BE2C (cell line): ENCODE measurements around the gene TMEM161A.

ENCODE experiments used
- DNase-seq: peaks from one replicate; pipeline ENCODE4 v3.0.0-alpha.2; 2020
- H3K27me3 ChIP-seq: fragments of 250-450 bp; sonication (Bioruptor Pico); 2 replicates; pipeline ENCODE4 v1.5.1; 2020; ENCODE audit warnings: mild to moderate bottlenecking
- H3K36me3 ChIP-seq: fragments of 250-450 bp; sonication (Bioruptor Pico); 2 replicates; pipeline ENCODE4 v1.5.1; 2020; ENCODE audit warnings: mild to moderate bottlenecking
- H3K4me1 ChIP-seq: fragments of 250-450 bp; sonication (Bioruptor Pico); 2 replicates; pipeline ENCODE4 v1.5.1; 2020
- H3K4me3 ChIP-seq: 2 replicates; pipeline ENCODE4 v1.5.1; 2011; ENCODE audit warnings: low read depth, low read length
- H3K9me3 ChIP-seq: fragments of 250-450 bp; sonication (Bioruptor Pico); 2 replicates; pipeline ENCODE4 v1.5.1; 2020
- TF ChIP-seq, protein P1 (sequence below): IDR thresholded peaks from 2 replicates; pipeline ENCODE4 v1.5.1; 2012; ENCODE audit warnings: mild to moderate bottlenecking, low read depth, low read length

The TMEM161A gene

DNA sequence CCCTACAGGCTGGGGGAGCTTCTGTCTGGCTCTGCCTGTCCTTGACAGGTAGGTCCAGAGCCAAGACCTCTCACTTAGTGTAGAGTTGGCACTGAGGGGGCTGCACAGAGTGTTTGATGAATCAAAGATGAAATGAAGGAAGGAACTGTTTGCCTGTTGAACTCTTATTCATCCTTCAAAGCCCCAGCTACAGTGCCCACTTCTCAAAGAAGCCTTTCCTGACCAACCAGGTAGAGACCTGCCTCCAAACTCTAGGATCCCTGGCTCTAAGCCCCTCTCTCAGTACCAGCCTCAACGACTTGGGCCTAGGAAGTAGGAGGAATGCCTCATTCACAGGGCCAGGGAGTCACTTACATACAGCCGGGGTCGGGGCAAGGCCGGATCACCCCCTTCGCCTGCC, 9.1 kb upstream of the TMEM161A start:
- Histone ChIP-seq H3K27me3 (no peaks in the 10 kb centered on the region), H3K9me3 (no peaks in the 10 kb centered on the region), H3K4me3 (no peak overlapping the region), H3K36me3 (no peaks in the 10 kb centered on the region), H3K4me1 (no peaks in the 10 kb centered on the region)
- no peak for DNase-seq
- TF ChIP-seq, protein P1, sequence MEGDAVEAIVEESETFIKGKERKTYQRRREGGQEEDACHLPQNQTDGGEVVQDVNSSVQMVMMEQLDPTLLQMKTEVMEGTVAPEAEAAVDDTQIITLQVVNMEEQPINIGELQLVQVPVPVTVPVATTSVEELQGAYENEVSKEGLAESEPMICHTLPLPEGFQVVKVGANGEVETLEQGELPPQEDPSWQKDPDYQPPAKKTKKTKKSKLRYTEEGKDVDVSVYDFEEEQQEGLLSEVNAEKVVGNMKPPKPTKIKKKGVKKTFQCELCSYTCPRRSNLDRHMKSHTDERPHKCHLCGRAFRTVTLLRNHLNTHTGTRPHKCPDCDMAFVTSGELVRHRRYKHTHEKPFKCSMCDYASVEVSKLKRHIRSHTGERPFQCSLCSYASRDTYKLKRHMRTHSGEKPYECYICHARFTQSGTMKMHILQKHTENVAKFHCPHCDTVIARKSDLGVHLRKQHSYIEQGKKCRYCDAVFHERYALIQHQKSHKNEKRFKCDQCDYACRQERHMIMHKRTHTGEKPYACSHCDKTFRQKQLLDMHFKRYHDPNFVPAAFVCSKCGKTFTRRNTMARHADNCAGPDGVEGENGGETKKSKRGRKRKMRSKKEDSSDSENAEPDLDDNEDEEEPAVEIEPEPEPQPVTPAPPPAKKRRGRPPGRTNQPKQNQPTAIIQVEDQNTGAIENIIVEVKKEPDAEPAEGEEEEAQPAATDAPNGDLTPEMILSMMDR: no peak

DNA sequence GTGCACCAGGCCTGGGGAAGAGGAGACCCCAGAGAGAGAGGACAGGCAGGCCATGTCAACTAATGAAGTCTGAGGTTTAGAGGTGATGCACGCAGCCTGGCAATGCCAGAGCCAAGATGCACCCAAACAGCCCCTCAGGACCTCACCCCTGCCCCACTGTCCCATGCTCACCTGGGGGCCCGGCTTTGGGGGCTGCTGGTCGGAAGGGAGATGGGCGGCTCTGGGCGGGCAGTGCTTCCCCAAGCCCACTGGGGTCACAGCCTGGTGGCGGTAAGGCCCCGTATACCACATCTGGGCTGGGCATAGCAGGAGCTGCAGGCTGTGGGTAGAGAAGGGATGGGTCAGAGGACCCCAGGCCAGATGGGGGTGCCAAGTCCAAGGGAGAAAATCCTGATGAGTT, 8.6 kb upstream of the TMEM161A start:
- Histone ChIP-seq H3K4me3 (no peak overlapping the region), H3K36me3 (no peaks in the 10 kb centered on the region), H3K9me3 (no peaks in the 10 kb centered on the region), H3K27me3 (no peaks in the 10 kb centered on the region), H3K4me1 (no peaks in the 10 kb centered on the region)
- no peak for DNase-seq
- TF ChIP-seq, protein P1: no peak

DNA sequence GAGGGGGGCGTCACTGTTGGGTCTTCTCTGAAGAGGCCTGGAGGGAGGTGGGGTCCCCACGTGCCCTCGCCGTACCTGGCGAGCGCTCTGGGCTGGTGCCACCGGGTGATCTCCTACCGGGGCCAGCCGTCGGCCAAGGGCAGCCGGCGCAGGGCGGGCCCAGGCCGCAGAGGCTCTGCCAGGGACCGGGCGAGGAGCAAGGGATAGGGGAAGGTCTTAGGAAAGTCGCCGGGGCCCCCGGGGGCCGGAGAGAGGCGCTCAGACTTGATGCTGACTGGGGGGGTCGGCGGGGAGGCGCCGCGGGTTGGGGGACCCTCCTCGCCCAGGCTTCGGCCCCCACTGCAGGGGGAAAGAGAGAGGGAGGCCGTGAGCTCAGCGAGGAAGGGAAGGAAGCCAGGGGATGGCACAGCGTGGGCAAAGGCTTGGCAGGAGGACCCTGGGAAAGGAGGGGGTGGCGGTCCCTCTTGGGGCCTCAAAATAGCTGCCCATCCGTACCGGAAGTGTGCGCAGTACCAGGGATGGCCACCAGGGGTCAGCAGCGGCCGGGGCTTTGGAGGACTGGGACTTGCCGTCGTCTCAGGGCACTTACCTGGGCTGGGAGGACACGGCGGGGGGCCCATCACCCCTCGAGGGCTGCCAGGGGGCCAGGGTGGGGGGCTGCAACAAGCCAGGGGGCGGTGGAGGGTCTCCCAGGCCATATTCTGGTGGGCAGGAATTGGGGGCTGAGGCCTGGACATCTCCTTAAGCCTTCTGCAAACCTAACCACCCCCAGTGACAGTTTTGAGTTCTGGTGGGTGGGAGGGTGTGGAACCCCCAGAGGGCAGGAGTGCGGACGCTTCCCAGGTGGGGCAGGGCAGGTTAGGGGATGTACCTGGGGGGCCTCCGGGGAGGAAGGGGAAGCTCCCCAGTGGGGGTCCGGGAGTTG, 7.7 kb upstream of the TMEM161A start:
- Histone ChIP-seq H3K36me3 (no peaks in the 10 kb centered on the region), H3K27me3 (no peaks in the 10 kb centered on the region), H3K4me3 (no peak overlapping the region), H3K4me1 (no peaks in the 10 kb centered on the region), H3K9me3 (no peaks in the 10 kb centered on the region)
- TF ChIP-seq, protein P1: peak; percentile 90
- DNase-seq: peak; percentile 82

DNA sequence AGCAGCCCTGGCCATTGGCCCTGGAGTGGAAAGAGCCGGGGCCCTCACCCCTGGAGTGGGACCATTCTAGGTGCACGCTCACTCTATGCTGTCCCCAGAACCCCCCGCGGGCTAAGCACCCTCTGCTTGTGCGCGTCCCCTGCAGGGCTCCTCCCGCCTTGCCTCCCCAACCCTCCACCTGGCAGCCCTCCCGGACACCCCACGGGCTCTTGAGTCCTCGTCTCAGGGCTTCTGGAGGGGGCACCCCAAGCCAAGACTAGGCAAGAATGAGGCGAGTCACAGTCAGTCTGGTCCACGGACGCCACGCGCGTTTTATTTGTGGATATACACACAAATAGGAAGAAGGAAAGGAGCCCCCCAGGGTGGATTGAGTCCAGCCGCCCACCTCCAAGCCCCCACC, 7.0 kb upstream of the TMEM161A start:
- H3K27me3 ChIP-seq: no peaks in the 10 kb centered on the region
- no peaks in the 10 kb centered on the region for H3K4me1 ChIP-seq
- no peak overlapping the region for H3K4me3 ChIP-seq
- no peak for DNase-seq
- TF ChIP-seq, protein P1: no peak
- H3K9me3 ChIP-seq: no peaks in the 10 kb centered on the region
- H3K36me3 ChIP-seq: no peaks in the 10 kb centered on the region

DNA sequence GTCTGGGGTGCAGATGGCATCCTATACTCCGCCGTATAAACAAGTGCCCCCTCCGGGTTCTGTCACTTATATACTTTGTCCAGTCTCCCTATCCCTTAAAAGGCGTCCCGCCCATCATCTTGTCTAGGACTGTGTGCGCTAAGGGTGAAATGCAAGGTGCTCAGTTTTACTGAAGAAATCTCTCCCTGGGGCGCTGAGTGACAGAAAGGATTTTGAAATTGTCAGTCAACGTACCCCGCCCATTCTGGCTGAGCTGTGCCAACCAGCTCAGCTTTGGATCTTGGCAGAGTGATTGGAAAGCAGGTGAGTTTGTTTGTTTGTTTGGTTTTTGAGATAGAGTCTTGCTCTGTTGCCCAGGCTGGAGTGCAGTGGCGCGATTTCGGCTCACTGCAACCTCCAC, 4.1 kb upstream of the TMEM161A start:
- Histone ChIP-seq H3K4me1 (no peaks in the 10 kb centered on the region), H3K9me3 (no peaks in the 10 kb centered on the region), H3K27me3 (no peaks in the 10 kb centered on the region), H3K4me3 (no peak overlapping the region), H3K36me3 (no peaks in the 10 kb centered on the region)
- DNase-seq: no peak
- TF ChIP-seq, protein P1: no peak

DNA sequence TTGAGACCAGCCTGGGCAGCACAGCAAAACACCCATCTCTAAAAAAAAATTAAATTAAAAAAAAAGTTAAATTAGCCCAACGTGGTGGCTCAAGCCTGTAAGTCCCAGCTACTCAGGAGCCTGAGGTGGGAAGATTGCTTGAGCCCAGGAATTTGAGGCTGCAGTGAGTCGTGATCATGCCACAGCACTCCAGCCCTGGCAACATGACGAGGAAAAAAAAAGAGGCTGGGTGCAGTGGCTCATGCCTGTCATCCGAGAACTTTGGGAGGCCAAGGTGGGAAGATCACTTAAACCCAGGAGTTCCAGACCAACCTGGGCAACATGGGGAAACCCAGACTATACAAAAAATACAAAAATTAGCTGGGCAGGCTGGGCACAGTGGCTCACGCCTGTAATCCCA, 2.2 kb upstream of the TMEM161A start:
- Histone ChIP-seq H3K27me3 (no peaks in the 10 kb centered on the region), H3K9me3 (no peaks in the 10 kb centered on the region), H3K4me1 (0 out of 2 replicates have a peak, but pooled peaks cover 3% of the 10 kb centered on the region), H3K4me3 (no peak overlapping the region), H3K36me3 (no peaks in the 10 kb centered on the region)
- DNase-seq: no peak
- TF ChIP-seq, protein P1: no peak
